GM19240 (cell line): Measurements from ENCODE around the gene OR2V2.
"Not testable (repeated sequence)": the region's sequence is repeated elsewhere in the genome, so short reads cannot be mapped to it uniquely, and the experiment has no call there.

Source experiments
- DNase-seq: peaks from one replicate; pipeline ENCODE4 v3.0.0; 2011; ENCODE audit warnings: low spot score; ENCODE audit not compliant: insufficient read length

The OR2V2 gene

GRCh38 chr5:181146927-181147636 is at the start of gene OR2V2:
Gene OR2V2, plus strand, starts transcription at chr5:181147586. Its CDS starts 7,357 bp downstream, at chr5:181154943.
- DNase-seq, result not testable (repeated sequence)

- not testable (repeated sequence) for DNase-seq
Measured at GRCh38 chr5:181097759-181098491, 49.5 kb upstream of the OR2V2 start.

- no peak for DNase-seq
Measured at GRCh38 chr5:181098762-181099601, 48.4 kb upstream of the OR2V2 start.

GRCh38 chr5:181099602-181100086 is 47.7 kb upstream of the OR2V2 start:
- no peak for DNase-seq

GRCh38 chr5:181100121-181100875 is 47.1 kb upstream of the OR2V2 start:
- DNase-seq, result no peak

- DNase-seq, result not testable (repeated sequence)
Measured at GRCh38 chr5:181101030-181101641, 46.2 kb upstream of the OR2V2 start.

GRCh38 chr5:181101930-181102674 is 45.3 kb upstream of the OR2V2 start:
- DNase-seq, result not testable (repeated sequence)

GRCh38 chr5:181104259-181104568 is 43.2 kb upstream of the OR2V2 start:
- not testable (repeated sequence) for DNase-seq

- DNase-seq, result not testable (repeated sequence)
Measured at GRCh38 chr5:181104606-181105390, 42.6 kb upstream of the OR2V2 start.

DNA sequence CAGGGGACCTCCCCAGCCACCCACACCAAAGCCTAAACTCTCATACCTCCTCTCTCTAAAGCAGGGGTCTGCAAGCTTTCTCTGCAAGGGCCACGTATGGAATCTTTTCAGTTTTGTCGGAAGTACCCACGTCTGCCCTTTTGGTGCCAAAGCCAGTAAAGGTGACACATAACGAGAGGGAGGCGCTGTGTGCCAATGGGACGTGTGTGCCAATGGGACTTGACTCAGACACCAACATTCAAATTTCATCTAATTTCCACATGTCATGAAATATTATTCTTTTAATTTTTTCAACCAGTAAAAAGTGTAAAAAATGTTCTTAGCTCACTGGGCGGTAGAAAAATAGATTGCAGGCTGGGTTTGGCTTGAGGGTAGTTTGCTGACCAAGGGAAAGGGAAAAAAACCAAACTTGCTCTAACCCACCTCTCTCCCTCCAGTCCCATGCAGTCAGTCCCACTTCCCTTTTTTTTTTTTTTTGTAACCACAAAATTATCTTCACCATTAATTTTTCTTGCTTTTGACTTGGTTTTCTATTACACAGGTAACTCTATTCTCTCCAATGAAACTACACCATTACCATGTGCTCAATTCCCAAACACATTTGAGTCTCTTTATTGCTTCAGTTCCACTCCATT is 41.9 kb upstream of the OR2V2 start:
- no peak for DNase-seq

DNA sequence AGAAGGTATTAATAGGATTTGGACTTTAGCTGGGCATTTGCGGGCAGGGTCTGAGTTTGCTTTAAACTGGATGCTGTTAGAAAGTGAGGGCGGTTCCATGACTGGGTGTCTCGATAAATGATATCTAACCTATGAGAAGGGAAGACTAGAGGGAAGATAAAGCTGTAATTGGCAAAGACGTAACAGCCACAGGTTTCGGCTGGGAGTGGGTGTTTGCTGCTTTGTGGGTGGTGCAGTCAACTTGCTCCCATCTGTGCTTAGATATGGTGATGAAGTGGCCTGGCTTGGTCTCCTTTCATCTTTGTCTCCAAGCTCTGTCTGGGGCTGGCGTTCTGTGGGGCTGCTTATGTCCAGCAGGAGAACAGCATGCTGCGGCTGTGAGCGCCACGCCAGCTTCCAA is 39.7 kb upstream of the OR2V2 start:
- no peak for DNase-seq

DNA sequence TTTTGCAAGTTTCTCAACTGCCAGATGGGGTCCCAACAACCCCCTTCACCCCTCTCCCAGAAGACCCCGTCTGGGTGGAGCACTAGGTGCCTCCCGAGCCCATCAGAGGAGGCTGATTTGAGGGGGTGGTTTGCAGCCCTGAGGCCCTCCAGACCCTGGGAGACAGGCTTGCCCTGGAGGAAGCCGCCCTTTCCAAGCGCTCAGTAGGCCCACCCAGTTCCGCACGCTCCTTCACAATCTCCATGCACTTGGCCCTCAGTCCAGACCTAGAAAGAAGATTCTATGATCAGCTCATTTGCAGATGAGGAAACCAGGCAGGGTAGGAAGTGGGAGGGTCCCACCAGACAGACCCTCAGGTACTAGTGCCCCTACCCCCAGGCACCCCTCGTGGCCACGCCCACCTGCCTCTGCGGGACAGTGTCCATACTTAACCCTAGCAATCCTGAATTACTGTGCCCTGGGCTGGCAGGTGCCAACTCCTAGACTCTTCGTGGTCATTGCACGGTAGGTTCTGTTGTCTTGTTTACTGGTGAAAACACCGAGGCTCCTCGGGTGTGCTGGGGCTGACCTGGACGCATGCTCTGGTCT is 38.7 kb upstream of the OR2V2 start:
- no peak for DNase-seq

DNA sequence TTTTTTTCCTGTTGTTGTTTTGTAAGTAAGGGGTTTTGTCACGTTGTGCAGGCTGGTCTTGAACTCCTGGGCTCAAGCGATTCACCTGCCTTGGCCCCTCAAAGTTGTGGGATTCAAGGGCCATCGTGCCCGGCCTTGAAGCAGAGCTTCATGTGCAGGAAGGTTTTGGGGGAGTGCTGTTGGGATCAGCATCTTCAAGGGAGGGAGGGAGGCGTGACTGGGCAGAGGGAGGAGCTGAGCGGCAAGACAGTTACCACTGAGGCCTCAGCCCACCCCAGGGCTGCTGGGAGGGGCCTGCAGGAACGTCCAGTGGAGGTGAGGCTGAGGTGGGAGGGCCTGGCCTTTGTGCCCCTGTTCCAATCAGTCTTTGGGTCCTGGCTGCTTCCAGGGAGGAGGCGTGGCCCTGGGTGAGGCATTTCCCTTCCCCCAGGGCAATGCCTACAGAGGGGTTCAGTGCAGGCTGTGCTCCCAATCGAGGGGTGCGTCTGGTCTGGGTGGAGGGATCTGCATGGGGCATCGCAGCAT is 37.8 kb upstream of the OR2V2 start:
- DNase-seq, result no peak

DNA sequence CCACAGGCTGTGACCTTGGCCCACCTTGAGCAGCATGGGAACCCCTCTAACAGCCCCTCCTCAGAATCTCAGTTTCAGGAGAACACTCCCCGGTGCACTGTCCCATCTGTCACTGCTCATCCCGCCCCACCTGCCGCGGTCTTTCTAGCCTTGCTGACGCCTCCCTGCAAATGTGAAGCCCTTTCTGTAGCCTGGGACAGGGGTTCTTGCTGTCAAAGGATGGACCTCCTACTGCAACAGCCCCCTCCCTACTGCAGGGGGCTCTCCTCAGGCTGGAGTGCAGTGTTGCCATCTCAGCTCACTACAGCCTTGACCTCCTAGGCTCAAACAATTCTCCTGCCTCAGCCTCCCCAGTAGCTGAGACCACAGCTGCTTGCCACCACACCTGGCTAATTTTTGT is 36.4 kb upstream of the OR2V2 start:
- no peak for DNase-seq

DNA sequence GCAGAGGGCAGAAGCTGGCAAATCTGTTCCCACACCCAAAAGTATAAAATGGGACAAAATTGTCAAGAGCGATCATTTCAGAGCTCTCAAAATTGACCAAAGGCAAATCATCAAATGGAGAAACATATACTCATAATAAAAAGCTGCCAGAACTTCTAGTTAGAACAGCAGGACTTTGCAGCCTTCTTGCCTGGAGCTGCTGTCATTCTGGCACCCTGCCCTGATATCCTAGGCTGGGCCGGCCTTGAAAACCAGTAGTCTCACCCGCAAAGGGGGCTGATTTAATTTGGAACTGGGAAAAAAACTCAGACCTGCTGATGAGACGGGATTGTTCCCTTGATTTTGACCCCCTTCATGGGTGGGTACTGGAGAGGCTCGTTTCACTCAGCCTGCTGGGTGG is 34.9 kb upstream of the OR2V2 start:
- DNase-seq, result no peak

- not testable (repeated sequence) for DNase-seq
Measured at GRCh38 chr5:181113572-181113971, 33.8 kb upstream of the OR2V2 start.

GRCh38 chr5:181114284-181114843 is 33.0 kb upstream of the OR2V2 start:
- no peak for DNase-seq
